ENCODE results near the gene KISS1R.
"Not testable (repeated sequence)": the region's sequence is repeated elsewhere in the genome, so short reads cannot be mapped to it uniquely, and the experiment has no call there.

KISS1R gene

DNA sequence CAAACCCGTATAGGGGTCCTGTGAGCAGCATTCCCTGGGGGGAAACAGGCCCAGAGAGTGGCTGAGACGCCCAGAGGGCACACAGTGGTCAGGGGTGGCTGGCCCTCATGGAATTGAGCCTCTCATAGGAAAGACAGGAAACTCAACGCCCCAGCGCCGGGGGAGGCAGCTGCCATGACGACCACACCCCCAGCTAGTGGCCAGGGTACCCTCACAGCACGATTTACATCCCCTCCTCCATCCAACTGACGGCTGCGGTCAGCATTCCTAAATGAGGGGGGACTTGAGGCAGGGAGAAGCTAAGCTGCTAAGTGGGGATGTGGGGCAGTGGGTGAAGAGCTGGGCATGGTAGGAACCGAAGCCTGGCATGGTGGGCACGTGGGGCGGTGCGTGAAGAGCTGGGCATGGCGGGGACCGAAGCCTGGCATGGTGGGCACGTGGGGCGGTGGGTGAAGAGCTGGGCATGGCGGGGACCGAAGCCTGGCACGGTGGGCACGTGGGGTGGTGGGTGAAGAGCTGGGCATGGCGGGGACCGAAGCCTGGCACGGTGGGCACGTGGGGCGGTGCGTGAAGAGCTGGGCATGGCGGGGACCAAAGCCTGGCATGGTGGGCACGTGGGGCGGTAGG, 34.1 kb upstream of the KISS1R start:
- no peak for DNase-seq (ENCODE audit: low read depth)

DNA sequence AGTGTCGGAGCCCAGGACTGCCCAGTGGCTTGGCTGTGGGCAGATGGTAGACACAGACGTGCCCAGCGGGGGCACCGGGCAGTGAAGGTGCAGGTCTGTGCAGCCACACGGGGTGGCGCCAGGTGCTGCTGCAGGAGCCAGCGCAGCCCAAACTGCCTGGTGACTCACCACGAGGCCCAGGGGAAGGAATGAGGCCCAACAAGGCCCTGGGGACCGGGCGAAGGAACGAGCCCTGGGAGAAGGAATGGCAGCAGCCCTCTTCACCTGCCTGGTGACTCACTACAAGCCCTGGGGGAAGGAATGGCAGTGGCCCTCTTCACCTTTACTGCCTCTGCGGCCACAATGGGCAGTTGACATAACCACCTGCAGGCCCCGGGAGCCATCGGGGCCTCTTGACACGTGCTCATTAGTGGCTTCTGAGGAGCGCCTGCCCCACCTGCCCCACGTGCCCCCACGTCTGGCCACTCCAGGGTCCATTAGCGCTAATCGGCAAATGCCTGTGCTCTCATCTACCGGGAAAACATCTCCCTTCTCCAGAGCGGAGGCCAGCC, 33.4 kb upstream of the KISS1R start:
- no peak for DNase-seq (ENCODE audit: low read depth)

DNA sequence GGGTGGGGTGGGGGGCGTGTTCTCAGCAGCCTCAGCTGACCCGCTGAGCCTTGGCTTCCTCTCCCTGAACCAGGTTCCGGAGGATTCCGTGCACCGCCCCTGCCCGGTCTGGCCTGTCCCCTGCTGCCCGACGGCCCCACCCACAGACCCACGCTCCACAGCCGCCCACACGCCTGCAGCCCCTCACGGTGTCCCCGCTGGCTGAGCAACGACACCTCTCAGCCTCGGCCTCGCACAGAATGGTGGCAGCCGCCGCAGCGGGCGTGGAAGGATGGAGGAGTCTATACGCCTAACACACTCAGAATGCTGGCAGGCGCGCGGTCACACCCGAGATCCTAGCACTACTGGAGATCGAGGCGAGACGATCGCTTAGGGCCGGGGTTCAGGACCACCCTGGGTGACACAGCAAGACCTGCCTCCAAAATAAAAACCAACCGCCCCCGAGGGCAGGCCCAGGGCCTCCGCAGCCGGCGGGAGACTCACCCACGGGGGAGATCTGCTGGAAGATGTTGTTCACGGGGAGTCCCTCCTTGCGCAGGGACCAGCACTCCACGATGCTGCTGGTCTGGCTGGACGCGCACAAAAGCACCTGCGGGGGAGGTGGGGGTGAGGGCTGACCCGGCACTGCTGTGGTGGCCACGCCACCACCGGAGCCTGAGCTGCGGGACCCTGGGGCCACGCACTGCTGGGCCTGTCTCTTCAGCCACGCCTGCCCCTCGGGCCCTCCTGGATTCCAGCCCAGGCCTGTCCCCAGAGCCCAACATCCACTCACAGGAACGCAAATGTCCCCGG, 32.5 kb upstream of the KISS1R start:
- DNase-seq (ENCODE audit: low read depth): no peak

DNA sequence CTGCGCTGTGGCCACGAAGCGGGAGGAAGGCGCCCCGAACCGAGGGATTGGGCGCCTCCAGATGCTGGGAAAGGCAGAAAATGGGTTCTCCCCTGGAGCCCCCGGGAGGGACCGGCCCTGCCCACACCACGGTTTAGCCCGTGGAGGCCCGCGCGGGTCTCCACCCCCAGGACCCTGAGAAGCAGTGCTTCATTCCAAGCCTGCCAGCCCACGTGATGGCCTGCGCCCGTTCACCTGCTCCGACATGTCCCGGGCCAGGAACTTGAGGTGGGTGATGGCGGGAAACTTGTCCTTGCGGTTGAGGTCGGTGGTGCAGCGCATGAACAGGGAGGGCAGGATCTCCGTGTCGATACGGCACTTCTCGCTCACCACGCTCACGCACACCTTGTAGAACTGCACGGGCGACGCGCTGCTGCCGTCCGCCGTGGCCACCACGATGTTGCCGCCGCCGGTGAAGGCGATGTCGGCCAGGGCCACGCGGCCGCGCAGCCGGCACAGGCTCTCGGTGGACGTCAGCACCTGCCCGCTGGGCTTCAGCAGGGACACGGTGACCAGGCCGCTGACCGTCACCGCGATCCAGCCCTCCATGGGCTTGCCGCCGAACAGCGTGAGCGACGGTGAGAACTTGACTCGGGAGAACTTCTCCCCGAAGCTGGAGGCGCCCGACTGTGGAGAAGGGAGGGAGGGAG, 31.5 kb upstream of the KISS1R start:
- no peak for DNase-seq (ENCODE audit: low read depth)

DNA sequence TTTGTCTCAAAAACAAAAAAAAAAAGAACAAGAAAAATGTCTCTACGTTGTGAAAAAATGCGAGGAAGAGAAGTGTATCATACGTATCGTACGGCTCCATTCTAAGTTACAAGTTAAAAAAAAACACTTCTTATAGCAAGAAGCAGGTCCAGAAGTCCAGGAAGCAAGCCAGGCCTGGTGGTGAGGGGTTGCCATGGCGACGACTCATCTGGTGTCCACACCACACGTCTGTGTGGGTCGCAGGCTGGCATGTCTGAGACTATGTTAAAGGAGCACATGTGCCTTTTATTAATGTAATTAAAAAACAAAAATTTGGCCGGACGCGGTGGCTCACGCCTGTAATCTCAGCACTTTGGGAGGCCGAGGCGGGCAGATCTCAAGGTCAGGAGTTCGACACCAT, 30.1 kb upstream of the KISS1R start:
- DNase-seq (ENCODE audit: low read depth): no peak

DNA sequence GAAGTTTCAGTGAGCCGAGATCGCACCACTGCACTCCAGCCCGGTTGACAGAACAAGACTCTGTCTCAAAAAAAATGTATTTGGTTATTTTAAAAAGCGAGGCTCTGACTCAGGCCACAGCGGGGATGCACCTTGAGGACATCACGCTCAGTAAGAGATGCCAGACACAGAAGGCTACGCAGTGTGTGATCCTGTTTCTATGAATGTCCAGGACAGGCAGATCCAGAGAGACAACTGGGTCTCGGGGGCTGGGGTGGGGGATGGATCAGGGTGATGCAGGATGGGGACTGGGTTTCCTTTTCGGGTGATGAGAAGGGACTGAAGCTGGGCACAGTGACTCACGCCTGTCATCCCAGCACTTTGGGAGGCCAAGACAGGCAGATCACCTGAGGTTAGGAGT, 29.5 kb upstream of the KISS1R start:
- no peak for DNase-seq (ENCODE audit: low read depth)

DNA sequence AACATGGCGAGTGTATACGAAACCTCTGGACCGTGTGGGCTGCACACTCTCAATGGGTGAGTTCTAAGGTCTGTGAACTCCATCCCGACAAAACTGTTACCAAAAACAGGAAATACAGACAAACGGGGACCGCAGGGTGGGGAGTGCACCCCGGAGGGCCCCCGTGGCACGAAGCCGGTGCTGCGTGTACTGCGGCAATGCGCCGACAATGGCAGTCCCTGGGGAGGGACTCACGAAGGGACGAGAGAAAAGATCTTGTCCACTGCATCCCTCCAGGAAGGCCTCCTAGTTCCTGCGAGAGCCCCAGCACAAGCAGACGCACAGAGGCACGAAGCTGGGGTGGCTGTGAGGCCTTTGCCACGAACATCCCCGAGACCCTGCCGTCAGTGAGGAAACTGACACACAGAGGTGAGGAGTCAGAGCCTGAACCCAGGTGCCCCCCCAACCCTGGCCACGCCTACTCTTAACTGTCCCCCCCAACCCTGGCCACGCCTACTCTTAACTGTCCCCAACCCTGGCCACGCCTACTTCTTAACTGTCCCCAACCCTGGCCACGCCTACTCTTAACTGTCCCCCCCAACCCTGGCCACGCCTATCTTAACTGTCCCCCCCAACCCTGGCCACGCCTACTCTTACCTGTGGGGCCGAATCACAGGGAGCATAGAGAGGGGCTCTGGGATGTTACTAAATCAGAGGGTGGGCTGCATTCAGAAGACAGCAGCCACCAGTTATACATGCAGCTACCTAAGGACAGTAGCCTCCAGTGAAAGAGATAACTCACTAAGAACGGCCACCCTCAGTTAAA, 28.4 kb upstream of the KISS1R start:
- DNase-seq (ENCODE audit: low read depth): peak; percentile 52

DNA sequence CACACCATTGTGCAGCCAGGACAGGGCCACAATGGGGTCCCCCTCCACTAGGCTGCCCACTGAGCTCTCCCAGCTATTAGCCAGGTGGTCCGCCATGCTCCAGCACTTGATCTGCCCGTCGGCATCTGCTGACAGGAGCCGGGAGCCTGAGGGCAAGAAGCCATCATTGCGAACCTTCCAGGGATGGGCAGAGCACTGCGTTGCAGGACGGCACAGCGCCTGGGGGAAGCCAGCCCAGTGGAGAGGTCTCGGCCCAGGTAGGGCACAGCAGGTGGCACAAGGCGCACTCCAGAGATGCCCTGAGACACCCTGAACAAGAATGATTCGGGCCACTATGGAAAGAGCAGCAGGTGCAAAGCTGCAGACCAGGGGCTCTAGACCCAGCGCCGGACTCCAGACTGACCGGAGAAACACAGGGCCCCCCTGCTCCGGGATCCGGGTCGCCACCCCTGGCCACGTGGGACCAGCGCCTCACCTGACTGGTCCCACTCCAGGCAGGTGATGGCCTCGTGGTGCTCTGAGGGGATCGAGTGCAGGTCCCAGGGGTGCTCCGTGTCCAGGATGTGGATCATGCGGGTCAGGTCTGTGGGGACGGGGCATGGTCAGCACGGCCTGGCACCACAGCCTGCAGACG, 27.4 kb upstream of the KISS1R start:
- no peak for DNase-seq (ENCODE audit: low read depth)

DNA sequence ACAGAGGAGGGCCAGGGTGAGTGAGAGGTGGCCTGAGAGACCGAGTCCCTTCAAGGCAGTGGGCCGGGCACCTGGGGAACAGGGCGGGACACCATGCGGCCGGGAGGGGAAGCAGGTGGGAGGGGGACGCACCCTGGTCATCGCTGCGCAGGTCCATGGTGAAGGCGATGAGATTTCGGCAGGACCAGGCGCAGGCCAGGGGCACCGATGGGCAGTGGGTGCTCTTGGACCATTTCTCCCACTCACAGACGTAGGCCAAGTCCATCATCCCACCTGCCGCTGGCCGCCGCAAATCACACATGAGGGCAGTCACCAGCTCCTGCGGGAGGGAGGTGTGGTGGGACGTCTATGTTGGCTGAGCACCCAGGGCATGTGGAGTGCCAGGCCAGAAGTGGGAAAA, 26.3 kb upstream of the KISS1R start:
- no peak for DNase-seq (ENCODE audit: low read depth)

DNA sequence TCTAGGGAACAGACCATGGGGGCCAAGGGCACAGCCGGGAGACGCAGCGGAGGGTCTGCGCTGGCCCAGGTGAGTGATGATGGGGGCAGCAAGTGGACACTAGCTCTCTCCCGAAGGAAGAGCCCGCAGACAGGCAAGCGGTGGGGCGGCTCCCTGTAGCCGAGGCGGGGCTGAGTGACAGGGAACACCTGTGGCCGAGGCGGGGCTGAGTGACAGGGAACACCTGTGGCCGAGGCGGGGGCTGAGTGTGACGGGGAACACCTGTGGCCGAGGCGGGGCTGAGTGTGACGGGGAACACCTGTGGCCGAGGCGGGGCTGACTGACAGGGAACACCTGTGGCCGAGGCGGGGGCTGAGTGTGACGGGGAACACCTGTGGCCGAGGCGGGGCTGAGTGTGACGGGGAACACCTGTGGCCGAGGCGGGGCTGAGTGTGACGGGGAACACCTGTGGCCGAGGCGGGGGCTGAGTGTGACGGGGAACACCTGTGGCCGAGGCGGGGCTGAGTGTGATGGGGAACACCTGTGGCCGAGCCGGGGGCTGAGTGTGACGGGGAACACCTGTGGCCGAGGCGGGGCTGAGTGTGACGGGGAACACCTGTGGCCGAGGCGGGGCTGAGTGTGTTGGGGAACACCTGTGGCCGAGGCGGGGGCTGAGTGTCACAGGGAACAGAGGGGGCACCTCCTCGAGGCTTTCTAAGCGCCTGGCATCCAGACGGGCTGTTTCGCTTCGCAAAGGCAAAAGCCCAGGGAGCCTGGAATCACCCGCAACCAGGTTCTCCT, 25.5 kb upstream of the KISS1R start:
- DNase-seq (ENCODE audit: low read depth): not testable (repeated sequence)

DNA sequence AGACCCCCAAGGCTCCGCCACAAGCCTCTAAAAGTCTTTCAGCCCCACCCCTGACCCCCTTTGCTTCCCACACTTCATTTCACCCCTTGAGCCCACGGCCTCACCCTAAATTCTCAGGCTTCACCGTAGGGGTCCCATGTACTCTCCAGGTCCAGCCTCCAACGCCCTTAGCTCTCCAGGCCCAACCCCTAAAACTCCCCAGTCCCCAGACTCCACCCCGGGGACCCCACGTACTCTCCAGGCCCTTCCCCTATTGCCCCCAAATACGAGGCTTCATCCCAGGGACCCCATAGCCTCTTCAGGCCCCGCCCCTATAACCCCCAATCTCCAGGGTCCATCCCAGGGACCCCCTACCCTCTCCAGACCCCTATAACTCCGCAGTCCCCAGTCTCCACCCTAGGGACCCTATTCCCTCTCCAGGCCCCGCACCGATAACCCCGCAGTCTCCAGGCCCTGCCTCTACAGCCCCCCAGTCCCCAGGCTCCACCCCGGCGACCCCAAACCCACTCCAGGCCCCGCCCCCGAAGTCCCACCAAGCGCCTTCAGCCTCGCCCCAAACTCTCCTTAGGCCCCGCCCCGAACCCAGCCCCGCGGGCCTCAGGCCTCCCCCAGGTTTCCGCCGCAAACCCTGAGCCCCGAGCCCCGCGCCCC, 24.8 kb upstream of the KISS1R start:
- no peak for DNase-seq (ENCODE audit: low read depth)

DNA sequence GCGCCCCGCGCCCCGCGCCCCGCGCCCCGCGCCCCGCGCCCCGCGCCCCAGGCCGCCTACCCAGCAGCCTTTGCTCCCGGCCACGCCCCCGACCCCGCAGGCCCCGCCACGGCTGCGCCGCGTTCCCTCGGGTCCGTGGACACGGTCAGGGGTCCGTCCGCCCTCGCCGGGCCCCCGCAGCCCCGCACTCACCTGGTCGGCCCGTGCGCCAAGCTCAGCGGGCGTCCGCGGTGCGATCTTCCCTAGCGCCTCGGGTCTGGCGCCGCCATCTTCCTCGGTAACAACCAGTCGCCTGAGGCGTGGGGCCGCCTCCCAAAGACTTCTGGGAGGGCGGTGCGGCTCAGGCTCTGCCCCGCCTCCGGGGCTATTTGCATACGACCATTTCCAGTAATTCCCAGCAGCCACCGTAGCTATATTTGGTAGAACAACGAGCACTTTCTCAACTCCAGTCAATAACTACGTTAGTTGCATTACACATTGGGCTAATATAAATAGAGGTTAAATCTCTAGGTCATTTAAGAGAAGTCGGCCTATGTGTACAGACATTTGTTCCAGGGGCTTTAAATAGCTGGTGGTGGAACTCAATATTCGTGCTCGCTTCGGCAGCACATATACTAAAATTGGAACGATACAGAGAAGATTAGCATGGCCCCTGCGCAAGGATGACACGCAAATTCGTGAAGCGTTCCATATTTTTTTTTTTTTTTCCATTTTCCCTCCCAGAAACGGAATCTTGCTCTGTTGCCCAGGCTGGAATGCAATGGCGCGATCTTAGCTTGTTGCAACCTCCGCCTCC, 24.0 kb upstream of the KISS1R start, which contains the start of the genes MED16 and RNU6-9:
TSS of gene MED16 (minus strand) at position 294 of the 796 bp plus-strand sequence. CDS start 2,056 bp downstream, outside the sequence.
TSS of gene RNU6-9 (plus strand) at position 591 of the 796 bp plus-strand sequence.
- DNase-seq (ENCODE audit: low read depth): peak; percentile 81

DNA sequence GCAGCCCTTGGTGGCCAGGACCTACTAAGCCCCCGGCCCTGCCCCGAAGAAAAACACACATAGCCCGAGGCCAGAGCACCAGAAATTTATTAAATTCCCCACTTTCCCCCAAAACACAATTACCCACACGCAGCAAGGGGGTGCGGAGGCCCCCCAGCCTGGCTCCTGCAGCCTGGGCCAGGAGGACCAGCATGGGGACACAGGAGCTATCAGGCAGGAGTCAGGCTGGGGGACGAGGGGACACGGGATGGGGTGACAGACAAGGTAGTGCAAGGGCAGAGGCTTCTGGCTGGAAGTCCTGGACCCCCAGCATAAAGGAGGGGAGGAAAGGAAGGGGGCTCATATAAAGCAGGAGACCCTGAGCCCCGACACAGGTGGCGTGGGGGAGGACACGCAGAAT, 20.7 kb upstream of the KISS1R start:
- no peak for DNase-seq (ENCODE audit: low read depth)

DNA sequence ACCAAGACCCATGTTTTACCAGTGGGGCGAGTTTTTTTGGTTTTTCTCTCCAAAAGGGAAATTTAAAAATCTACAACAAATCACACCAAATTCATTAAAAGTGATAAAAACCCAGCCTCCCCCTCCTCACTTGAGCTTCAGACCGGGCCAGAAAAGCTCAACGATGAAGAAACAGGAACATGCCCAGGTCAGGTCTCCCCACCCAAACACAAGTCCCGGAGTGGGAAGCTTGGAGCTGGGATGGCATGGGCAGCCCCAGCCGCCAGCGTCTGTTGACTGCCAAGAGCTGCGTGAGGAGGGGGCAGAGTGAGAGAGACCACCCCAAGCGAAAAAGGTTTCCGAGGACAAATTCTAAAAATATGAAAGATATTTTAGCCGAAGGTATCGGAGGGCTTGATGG, 20.1 kb upstream of the KISS1R start:
- DNase-seq (ENCODE audit: low read depth): no peak

DNA sequence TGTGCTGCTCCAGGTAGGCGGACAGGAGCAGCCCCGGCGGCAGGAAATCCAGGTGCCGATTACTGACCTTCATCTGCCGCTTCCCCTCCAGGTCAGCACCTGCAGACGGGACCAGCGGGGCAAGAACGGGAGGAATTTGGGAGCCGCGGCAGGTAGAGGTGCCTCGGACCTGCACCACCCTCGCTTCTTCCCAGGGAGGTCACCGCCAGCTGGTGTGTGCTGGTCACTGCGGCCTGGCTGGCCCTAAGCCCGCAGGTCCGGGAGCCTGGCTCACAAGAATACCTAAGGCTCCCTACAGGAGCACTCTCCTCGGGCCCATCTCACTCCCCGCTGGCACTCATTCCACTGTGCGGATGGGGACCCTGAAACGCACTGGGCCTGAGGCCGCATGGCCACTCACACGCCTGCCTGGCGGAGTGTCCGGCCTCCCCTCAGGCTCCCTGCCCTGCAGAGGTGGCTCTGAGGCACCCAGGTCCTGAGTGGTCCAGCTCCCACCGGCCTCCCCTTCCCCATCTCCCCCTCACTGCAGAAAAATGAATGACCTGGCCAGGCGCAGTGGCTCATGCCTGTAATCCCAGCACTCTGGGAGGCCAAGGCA, 19.6 kb upstream of the KISS1R start:
- DNase-seq (ENCODE audit: low read depth): no peak

DNA sequence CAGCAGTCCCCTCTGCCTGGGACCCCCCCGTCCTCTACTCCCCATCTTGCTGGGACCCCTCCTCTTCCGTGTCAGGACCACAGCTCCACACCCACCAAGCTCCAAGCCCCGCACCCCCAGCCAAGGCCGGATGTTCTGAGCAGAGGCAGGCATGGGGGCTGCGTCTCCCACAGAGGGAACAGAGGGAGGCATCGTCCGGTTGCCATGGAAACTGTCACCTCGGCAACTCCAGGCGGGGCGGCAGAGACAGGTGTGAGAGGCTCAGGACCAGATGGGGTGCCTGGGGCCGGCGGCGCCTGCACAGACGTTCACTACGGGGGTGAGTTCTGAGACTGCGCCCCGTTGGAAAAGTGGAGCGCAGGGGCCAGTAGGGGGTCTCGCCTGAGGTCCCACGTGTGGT, 18.5 kb upstream of the KISS1R start:
- no peak for DNase-seq (ENCODE audit: low read depth)

DNA sequence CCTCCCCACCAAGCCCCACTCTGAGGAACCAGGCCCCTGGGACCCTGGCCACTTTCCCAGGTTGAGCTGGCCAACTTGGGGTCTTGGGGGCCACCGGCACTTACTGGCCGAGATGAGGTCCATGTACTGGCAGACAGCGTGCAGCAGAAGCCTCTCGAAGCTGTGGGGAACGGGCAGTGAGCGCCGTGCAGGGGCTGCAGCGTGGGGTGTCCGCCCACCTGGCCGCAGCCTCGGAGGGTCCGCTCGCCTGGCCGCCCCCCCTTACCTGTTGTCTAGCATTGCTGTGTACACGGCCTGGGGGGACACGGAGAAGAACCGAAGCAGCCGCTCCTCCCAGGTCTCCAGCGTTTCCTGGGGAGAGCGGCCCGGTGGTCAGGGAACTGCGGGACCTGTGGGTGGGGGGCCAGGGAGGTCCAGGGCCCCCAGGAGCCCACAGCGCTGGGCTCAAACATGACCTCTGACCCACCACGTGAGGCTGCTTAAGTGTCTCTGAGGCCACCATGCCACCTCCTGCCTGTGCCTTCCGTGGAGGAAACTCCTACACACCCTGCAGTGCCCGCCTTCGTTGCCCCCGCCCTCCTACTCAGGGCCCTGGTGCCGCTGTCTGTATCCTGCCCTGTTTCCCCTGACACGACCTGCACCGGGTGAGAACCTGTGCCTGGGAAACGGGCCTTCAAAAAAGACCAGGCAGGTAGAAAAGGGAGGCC, 17.6 kb upstream of the KISS1R start:
- DNase-seq (ENCODE audit: low read depth): no peak

DNA sequence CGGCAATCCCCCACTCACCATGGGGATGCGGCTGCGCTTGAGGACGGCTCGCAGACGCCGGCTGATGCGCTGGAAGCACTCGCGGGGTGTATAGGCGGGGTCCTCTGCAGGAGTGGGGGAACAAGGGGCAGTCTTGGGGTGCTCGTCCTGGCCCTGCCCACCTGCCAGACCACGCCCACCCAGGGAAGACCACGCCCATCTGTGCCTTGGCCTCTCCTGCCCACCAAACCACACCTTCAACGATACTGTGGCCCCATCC, 17.2 kb upstream of the KISS1R start:
- no peak for DNase-seq (ENCODE audit: low read depth)

Data from activated T-cell treated with anti-CD3 and anti-CD28 coated beads for 1 hour (primary cell).